HEK293 (cell line): ENCODE results near the gene ZFHX3.

Experiments
- ZNF169 ChIP-seq: fragments of 450-650 bp; formaldehyde crosslinking; IDR thresholded peaks from 2 replicates; pipeline ENCODE4 v1.5.1; 2016; ENCODE audit warnings: missing biosample characterization, missing genetic modification characterization
- ZNF2 ChIP-seq: fragments of 450-650 bp; formaldehyde crosslinking; IDR thresholded peaks from 2 replicates; pipeline ENCODE4 v1.5.1; 2016; ENCODE audit warnings: missing biosample characterization, missing genetic modification characterization
- TF ChIP-seq, protein P1 (sequence below): fragments of 450-650 bp; formaldehyde crosslinking; IDR thresholded peaks from 2 replicates; pipeline ENCODE4 v1.5.1; 2016; ENCODE audit warnings: missing biosample characterization, missing genetic modification characterization

- no peak for TF ChIP-seq ZNF169 (tag by site-specific recombination)
- TF ChIP-seq ZNF2 (tag by site-specific recombination): no peak
- TF ChIP-seq, protein P1, sequence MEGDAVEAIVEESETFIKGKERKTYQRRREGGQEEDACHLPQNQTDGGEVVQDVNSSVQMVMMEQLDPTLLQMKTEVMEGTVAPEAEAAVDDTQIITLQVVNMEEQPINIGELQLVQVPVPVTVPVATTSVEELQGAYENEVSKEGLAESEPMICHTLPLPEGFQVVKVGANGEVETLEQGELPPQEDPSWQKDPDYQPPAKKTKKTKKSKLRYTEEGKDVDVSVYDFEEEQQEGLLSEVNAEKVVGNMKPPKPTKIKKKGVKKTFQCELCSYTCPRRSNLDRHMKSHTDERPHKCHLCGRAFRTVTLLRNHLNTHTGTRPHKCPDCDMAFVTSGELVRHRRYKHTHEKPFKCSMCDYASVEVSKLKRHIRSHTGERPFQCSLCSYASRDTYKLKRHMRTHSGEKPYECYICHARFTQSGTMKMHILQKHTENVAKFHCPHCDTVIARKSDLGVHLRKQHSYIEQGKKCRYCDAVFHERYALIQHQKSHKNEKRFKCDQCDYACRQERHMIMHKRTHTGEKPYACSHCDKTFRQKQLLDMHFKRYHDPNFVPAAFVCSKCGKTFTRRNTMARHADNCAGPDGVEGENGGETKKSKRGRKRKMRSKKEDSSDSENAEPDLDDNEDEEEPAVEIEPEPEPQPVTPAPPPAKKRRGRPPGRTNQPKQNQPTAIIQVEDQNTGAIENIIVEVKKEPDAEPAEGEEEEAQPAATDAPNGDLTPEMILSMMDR (tag by site-specific recombination): no peak
Observed at GRCh38 chr16:72950669-72951068, 97.3 kb downstream of the ZFHX3 start.
